OCI-LY3 (cell line): ENCODE data around the gene SLC25A46.
A peak's percentile ranks its signal among the peaks of the same experiment; 100 is the strongest.

Source experiments
- H2AFZ ChIP-seq: fragments of 200-600, 300-600 bp; shearing (Covaris generic); 2 replicates; pipeline ENCODE4 v1.6.0; 2014; ENCODE audit warnings: antibody characterized with exemption, low read depth, low read length
- H3K27ac ChIP-seq: fragments of 200-600, 300-600 bp; sonication (generic); 2 replicates; pipeline ENCODE4 v1.5.1; 2014; ENCODE audit warnings: mild to moderate bottlenecking, low read length, moderate library complexity, mixed read lengths
- H3K27me3 ChIP-seq: fragments of 200-600, 300-600 bp; sonication (generic); 2 replicates; pipeline ENCODE4 v1.6.1; 2014; ENCODE audit warnings: low read depth, low read length, mixed read lengths
- H3K36me3 ChIP-seq: fragments of 200-600, 300-600 bp; sonication (generic); replicated peaks from 2 replicates; pipeline ENCODE3; 2014; ENCODE audit warnings: low read depth, low read length, mixed read lengths
- H3K4me1 ChIP-seq: fragments of 300-600, 200-600 bp; sonication (generic); 2 replicates; pipeline ENCODE4 v1.6.1; 2014; ENCODE audit warnings: low read length, mixed read lengths
- H3K4me2 ChIP-seq: fragments of 200-600, 300-600 bp; sonication (generic); 2 replicates; pipeline ENCODE4 v1.6.1; 2014; ENCODE audit warnings: low read length, mixed read lengths
- H3K4me3 ChIP-seq: fragments of 300-600, 200-600 bp; sonication (generic); 2 replicates; pipeline ENCODE4 v1.5.1; 2014; ENCODE audit warnings: antibody characterized with exemption, mild to moderate bottlenecking, low read length, moderate library complexity
- H3K79me2 ChIP-seq: fragments of 300-600, 200-600 bp; shearing (Covaris generic); 2 replicates; pipeline ENCODE4 v1.6.1; 2014; ENCODE audit warnings: mild to moderate bottlenecking, low read length, mixed read lengths
- H3K9ac ChIP-seq: fragments of 300-600, 200-600 bp; shearing (Covaris generic); 2 replicates; pipeline ENCODE4 v1.6.0; 2014; ENCODE audit warnings: mild to moderate bottlenecking, low read length, moderate library complexity
- H3K9me3 ChIP-seq: fragments of 200-600, 300-600 bp; shearing (Covaris generic); 2 replicates; pipeline ENCODE4 v1.6.1; 2014; ENCODE audit warnings: low read length, mixed read lengths; ENCODE audit not compliant: insufficient read depth
- H4K20me1 ChIP-seq: fragments of 200-600, 300-600 bp; sonication (generic); 2 replicates; pipeline ENCODE4 v1.6.1; 2016; ENCODE audit warnings: low read length, mixed read lengths; ENCODE audit not compliant: insufficient read depth
- CTCF ChIP-seq: fragments of 200-600, 300-600 bp; sonication (generic); IDR thresholded peaks from 2 replicates; pipeline ENCODE4 v1.5.1; 2014; ENCODE audit warnings: antibody characterized with exemption, low read length, low read depth
- EZH2phosphoT487 ChIP-seq: fragments of 200-600 bp; shearing (Covaris generic); IDR thresholded peaks from 2 replicates; pipeline ENCODE4 v1.6.1; 2018; ENCODE audit warnings: antibody characterized with exemption, mixed run types, low read depth

The SLC25A46 gene

GRCh38 chr5:110751902-110752762, 13.3 kb downstream of the SLC25A46 start:
- H3K36me3 ChIP-seq = peaks cover 7% of the 10 kb centered on the region
- peak overlapping the region; percentile 51 for H3K4me3 ChIP-seq
- peaks cover 5% of the 10 kb centered on the region; the same call in 1 of the 2 replicates for H3K79me2 ChIP-seq
- no peaks in the 10 kb centered on the region for H3K9me3 ChIP-seq
- peak overlapping the region; percentile 85 for H3K27ac ChIP-seq
- peak overlapping the region; percentile 69 for H3K4me2 ChIP-seq
- no peak overlapping the region for H2AFZ ChIP-seq
- H3K27me3 ChIP-seq = no peaks in the 10 kb centered on the region
- H3K9ac ChIP-seq = peak overlapping the region; percentile 58
- TF ChIP-seq CTCF = no peak
- no peak for TF ChIP-seq EZH2phosphoT487
- H3K4me1 ChIP-seq = peaks cover 50% of the 10 kb centered on the region
- H4K20me1 ChIP-seq = no peaks in the 10 kb centered on the region

- no peak for TF ChIP-seq CTCF
- TF ChIP-seq EZH2phosphoT487 = no peak
- Histone ChIP-seq H4K20me1 (no peaks in the 10 kb centered on the region), H3K9me3 (no peaks in the 10 kb centered on the region), H3K4me2 (peak overlapping the region; percentile 69), H3K27me3 (no peaks in the 10 kb centered on the region), H3K9ac (peak overlapping the region; percentile 58; the same call in 1 of the 2 replicates), H3K79me2 (peaks cover 5% of the 10 kb centered on the region; the same call in 1 of the 2 replicates), H3K27ac (peak overlapping the region; percentile 85), H3K36me3 (peaks cover 7% of the 10 kb centered on the region), H2AFZ (no peak overlapping the region), H3K4me1 (peaks cover 50% of the 10 kb centered on the region), H3K4me3 (peak overlapping the region; percentile 51)
These were observed 14.1 kb downstream of the SLC25A46 start for GRCh38 chr5:110752953-110753352.

- Histone ChIP-seq H3K4me3 (peak overlapping the region; percentile 51; the same call in 1 of the 2 replicates), H3K9ac (no peak overlapping the region), H3K4me1 (peaks cover 50% of the 10 kb centered on the region), H3K4me2 (peak overlapping the region; percentile 69), H3K9me3 (no peaks in the 10 kb centered on the region), H3K79me2 (peaks cover 5% of the 10 kb centered on the region; the same call in 1 of the 2 replicates), H3K36me3 (peaks cover 7% of the 10 kb centered on the region), H3K27me3 (no peaks in the 10 kb centered on the region), H4K20me1 (no peaks in the 10 kb centered on the region), H3K27ac (peak overlapping the region; percentile 85), H2AFZ (no peak overlapping the region)
- TF ChIP-seq CTCF = no peak
- no peak for TF ChIP-seq EZH2phosphoT487
These were observed 14.8 kb downstream of the SLC25A46 start for GRCh38 chr5:110753600-110753999.

- TF ChIP-seq CTCF (no peak), EZH2phosphoT487 (no peak)
- no peaks in the 10 kb centered on the region for H3K27me3 ChIP-seq
- peaks cover 5% of the 10 kb centered on the region; the same call in 1 of the 2 replicates for H3K79me2 ChIP-seq
- no peak overlapping the region for H3K9ac ChIP-seq
- H4K20me1 ChIP-seq = no peaks in the 10 kb centered on the region
- no peak overlapping the region for H3K4me3 ChIP-seq
- no peak overlapping the region for H3K4me2 ChIP-seq
- peaks cover 3% of the 10 kb centered on the region for H3K36me3 ChIP-seq
- no peak overlapping the region for H2AFZ ChIP-seq
- peaks cover 50% of the 10 kb centered on the region for H3K4me1 ChIP-seq
- H3K27ac ChIP-seq = no peak overlapping the region
- no peaks in the 10 kb centered on the region for H3K9me3 ChIP-seq
These were observed 15.4 kb downstream of the SLC25A46 start for GRCh38 chr5:110754181-110754580.
